GM21367 (cell line): ENCODE measurements around the gene ANKRD36B.
"Not testable (repeated sequence)": the region's sequence is repeated elsewhere in the genome, so short reads cannot be mapped to it uniquely, and the experiment has no call there.

Experiments
- ATAC-seq: cut with Tn5 transposase; IDR thresholded peaks from one replicate; pipeline ENCODE4 v1.9.1; 2021; ENCODE audit not compliant: unreplicated experiment

Gene ANKRD36B

GRCh38 chr2:97589598-97590510, at the start of gene ANKRD36B:
TSS of gene ANKRD36B (minus strand) at chr2:97589877. CDS start at chr2:97589685, 192 bp downstream.
- ATAC-seq = peak; percentile 62

GRCh38 chr2:97626049-97626430, 36.4 kb upstream of the ANKRD36B start:
- ATAC-seq = not testable (repeated sequence)

- ATAC-seq = not testable (repeated sequence)
Measured at GRCh38 chr2:97625354-97626048, 35.8 kb upstream of the ANKRD36B start.

- not testable (repeated sequence) for ATAC-seq
Measured at GRCh38 chr2:97622976-97623375, 33.3 kb upstream of the ANKRD36B start.

GRCh38 chr2:97620492-97620891, 30.8 kb upstream of the ANKRD36B start:
- ATAC-seq = not testable (repeated sequence)

- not testable (repeated sequence) for ATAC-seq
Measured at GRCh38 chr2:97618939-97619827, 29.5 kb upstream of the ANKRD36B start.

GRCh38 chr2:97617911-97618310, 28.2 kb upstream of the ANKRD36B start:
- no peak for ATAC-seq

GRCh38 chr2:97615746-97616145, 26.1 kb upstream of the ANKRD36B start:
- not testable (repeated sequence) for ATAC-seq

GRCh38 chr2:97611895-97612294, 22.2 kb upstream of the ANKRD36B start:
- ATAC-seq = not testable (repeated sequence)

GRCh38 chr2:97608745-97609144, 19.1 kb upstream of the ANKRD36B start:
- ATAC-seq = not testable (repeated sequence)

- ATAC-seq = not testable (repeated sequence)
Measured at GRCh38 chr2:97605524-97606339, 16.1 kb upstream of the ANKRD36B start.

GRCh38 chr2:97605109-97605508, 15.4 kb upstream of the ANKRD36B start:
- ATAC-seq = not testable (repeated sequence)

- not testable (repeated sequence) for ATAC-seq
Measured at GRCh38 chr2:97601537-97601936, 11.9 kb upstream of the ANKRD36B start.

GRCh38 chr2:97596180-97596579, 6.5 kb upstream of the ANKRD36B start:
- ATAC-seq = not testable (repeated sequence)

GRCh38 chr2:97593520-97593919, 3.8 kb upstream of the ANKRD36B start:
- ATAC-seq = not testable (repeated sequence)

- not testable (repeated sequence) for ATAC-seq
Measured at GRCh38 chr2:97590515-97591394, 1.1 kb upstream of the ANKRD36B start.

- not testable (repeated sequence) for ATAC-seq
Measured at GRCh38 chr2:97589257-97589597, 450 bp downstream of the ANKRD36B start.

GRCh38 chr2:97565674-97566073, 24.0 kb downstream of the ANKRD36B start:
- ATAC-seq = not testable (repeated sequence)

GRCh38 chr2:97552406-97552805, 37.3 kb downstream of the ANKRD36B start:
- ATAC-seq = not testable (repeated sequence)
